MCF 10A (cell line): ENCODE measurements around the gene TSPAN16. TPM values are rescaled to one million over a fixed set of nuclear protein-coding genes. Genes with fewer than 3 reads are reported as not detected.
A peak's percentile ranks its signal among the peaks of the same experiment; 100 is the strongest.

ENCODE experiments used
- BruUV-seq: library from RNA; stranded (reverse); fragments of 400-500 nt; replicated peaks from 2 replicates; lab custom pipeline; 2021; lab: Mats Ljungman, UMichigan
- CTCF ChIA-PET: fragments of 300-600 bp; sonication (Branson Sonifier 250); formaldehyde crosslinking; extraction: SDS; loops from one replicate; lab custom pipeline; 2021; ENCODE audit warnings: antibody characterized with exemption, inconsistent platforms; lab: Yijun Ruan, JAX
- POLR2A ChIA-PET: fragments of 300-600, 350-650 bp; sonication (Branson Sonifier 250); formaldehyde crosslinking; extraction: SDS; loops from one replicate; lab custom pipeline; 2020; ENCODE audit warnings: antibody characterized with exemption, inconsistent platforms; lab: Yijun Ruan, JAX
- DNase-seq: peaks from one replicate; pipeline ENCODE4 v3.0.0-alpha.2; 2018; ENCODE audit not compliant: unreplicated experiment
- H3K27ac Mint-ChIP-seq: one replicate; pipeline ENCODE4 v1.8.0; 2022; ENCODE audit warnings: mild to moderate bottlenecking, low read depth, mixed read lengths; ENCODE audit not compliant: unreplicated experiment
- H3K27me3 Mint-ChIP-seq: one replicate; pipeline ENCODE4 v1.8.0; 2022; ENCODE audit warnings: mixed read lengths; ENCODE audit not compliant: insufficient read depth, unreplicated experiment
- H3K36me3 Mint-ChIP-seq: one replicate; pipeline ENCODE4 v1.8.0; 2022; ENCODE audit warnings: mild to moderate bottlenecking, moderate library complexity, mixed read lengths; ENCODE audit not compliant: insufficient read depth, unreplicated experiment
- H3K4me1 Mint-ChIP-seq: one replicate; pipeline ENCODE4 v1.8.0; 2022; ENCODE audit warnings: mixed read lengths; ENCODE audit not compliant: insufficient read depth, unreplicated experiment
- H3K4me3 Mint-ChIP-seq: one replicate; pipeline ENCODE4 v1.8.0; 2022; ENCODE audit warnings: mild to moderate bottlenecking, moderate library complexity, mixed read lengths; ENCODE audit not compliant: unreplicated experiment
- H3K9me3 Mint-ChIP-seq: one replicate; pipeline ENCODE4 v1.8.0; 2022; ENCODE audit warnings: mixed read lengths; ENCODE audit not compliant: unreplicated experiment
- CTCF ChIP-seq: fragments of 200-600 bp; IDR thresholded peaks from one replicate; pipeline ENCODE4 v1.8.0; 2022; ENCODE audit warnings: antibody characterized with exemption, mild to moderate bottlenecking; ENCODE audit not compliant: unreplicated experiment
- intact Hi-C: fragments of 100-400 bp; cut with micrococcal nuclease; formaldehyde crosslinking; loops from 2 replicates; pipeline ENCODE4 v1.14.1; 2022
- total RNA-seq: library from RNA; stranded (reverse); gene quantifications from 2 replicates; pipeline ENCODE4 v1.2.3, GENCODE V29; 2022

The TSPAN16 gene
- total RNA-seq, 1 experiment from 2014 or later = not detected

- Mint-ChIP-seq H3K36me3 (peaks cover 36% of the 10 kb centered on the region), H3K27ac (no peak overlapping the region), H3K4me3 (no peak overlapping the region), H3K9me3 (no peaks in the 10 kb centered on the region), H3K27me3 (no peaks in the 10 kb centered on the region), H3K4me1 (peaks cover 8% of the 10 kb centered on the region)
- no peak for TF ChIP-seq CTCF
- POLR2A ChIA-PET = no interaction called here
- CTCF ChIA-PET = no interaction called here
- BruUV-seq = no TSS peak
- intact Hi-C loops = no loop called here
- DNase-seq = no peak
These were observed 66.1 kb downstream of the TSPAN16 start for GRCh38 chr19:11361771-11362731.

- no peak for DNase-seq
- no peak for TF ChIP-seq CTCF
- Mint-ChIP-seq H3K27me3 (no peaks in the 10 kb centered on the region), H3K36me3 (peaks cover 39% of the 10 kb centered on the region), H3K4me1 (peaks cover 7% of the 10 kb centered on the region), H3K27ac (no peak overlapping the region), H3K4me3 (no peak overlapping the region), H3K9me3 (no peaks in the 10 kb centered on the region)
- ChIA-PET POLR2A (interaction anchor here (1.1 kb wide), 1 partner anchor 10 kb away, joined by 3 read pairs; no protein-coding TSS in a partner anchor), CTCF (interaction anchor here (0.8 kb wide), 1 partner anchor 224 kb away, joined by 3 read pairs; no protein-coding TSS in a partner anchor)
- intact Hi-C loops = no loop called here
- BruUV-seq = no TSS peak
These were observed 67.9 kb downstream of the TSPAN16 start for GRCh38 chr19:11363881-11364280.

GRCh38 chr19:11364296-11364904 is 68.4 kb downstream of the TSPAN16 start:
- Mint-ChIP-seq H3K36me3 (peaks cover 39% of the 10 kb centered on the region), H3K27ac (no peak overlapping the region), H3K4me3 (no peak overlapping the region), H3K4me1 (peaks cover 2% of the 10 kb centered on the region), H3K27me3 (no peaks in the 10 kb centered on the region), H3K9me3 (no peaks in the 10 kb centered on the region)
- DNase-seq = no peak
- intact Hi-C loops = no loop called here
- TF ChIP-seq CTCF = no peak
- ChIA-PET POLR2A (interaction anchor here (1.1 kb wide), 1 partner anchor 9 kb away, joined by 3 read pairs; no protein-coding TSS in a partner anchor), CTCF (no interaction called here)
- no TSS peak for BruUV-seq

GRCh38 chr19:11364935-11365334 is 69.0 kb downstream of the TSPAN16 start:
- Mint-ChIP-seq H3K4me3 (no peak overlapping the region), H3K36me3 (peaks cover 40% of the 10 kb centered on the region), H3K27ac (no peak overlapping the region), H3K4me1 (no peaks in the 10 kb centered on the region), H3K9me3 (no peaks in the 10 kb centered on the region), H3K27me3 (no peaks in the 10 kb centered on the region)
- ChIA-PET CTCF (no interaction called here), POLR2A (interaction anchor here (1.1 kb wide), 1 partner anchor 9 kb away, joined by 3 read pairs; no protein-coding TSS in a partner anchor)
- no peak for TF ChIP-seq CTCF
- TSS peak; percentile 52 for BruUV-seq
- intact Hi-C loops = no loop called here
- no peak for DNase-seq
